SK-MEL-5 (cell line): ENCODE measurements around the gene TRAPPC10. TPM values are rescaled to one million over a fixed set of nuclear protein-coding genes. Genes with fewer than 3 reads are reported as not detected.

Experiments
- DNase-seq: peaks from one replicate; pipeline ENCODE4 v3.0.0-alpha.2; 2016; ENCODE audit warnings: low read depth, low spot score
- in situ Hi-C: cut with HindIII; loops from 2 replicates; pipeline ENCODE4 v1.10.0; 2016; ENCODE audit warnings: low sequenced_read_pairs, high pct_unique_total_duplicates, low pct_unique_long_range_greater_than_20kb
- total RNA-seq: library from RNA; depleted of rRNA; stranded (reverse); fragments of >200 nt; shearing (Covaris generic); gene quantifications from 2 replicates; pipeline ENCODE4 v1.2.3, GENCODE V29; 2014

The TRAPPC10 gene
- total RNA-seq, 1 experiment from 2014 or later, result 24.3 TPM

- no peak for DNase-seq
- in situ Hi-C loops, result no loop called here
Measured at GRCh38 chr21:43978060-43978459, 34.0 kb upstream of the TRAPPC10 start.

DNA sequence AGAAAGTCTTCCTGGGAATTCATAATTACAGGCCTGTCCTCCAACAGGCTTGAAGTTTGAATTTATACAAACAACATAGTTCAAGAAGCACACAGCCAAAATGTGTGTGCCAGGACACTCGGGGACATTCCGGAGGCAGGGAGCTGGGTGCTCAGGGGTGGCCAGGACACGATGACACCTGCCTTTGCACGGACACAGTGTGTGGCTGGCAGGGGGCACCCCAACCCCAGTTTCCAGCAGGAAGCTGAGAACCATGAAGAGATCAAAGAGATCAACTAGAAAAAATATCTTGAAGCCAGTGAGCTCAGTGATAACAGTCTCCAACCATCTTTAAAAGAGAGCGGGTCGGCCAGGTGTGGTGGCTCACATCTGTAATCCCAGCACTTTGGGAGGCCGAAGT is 32.5 kb upstream of the TRAPPC10 start:
- no peak for DNase-seq
- in situ Hi-C loops, result no loop called here

DNA sequence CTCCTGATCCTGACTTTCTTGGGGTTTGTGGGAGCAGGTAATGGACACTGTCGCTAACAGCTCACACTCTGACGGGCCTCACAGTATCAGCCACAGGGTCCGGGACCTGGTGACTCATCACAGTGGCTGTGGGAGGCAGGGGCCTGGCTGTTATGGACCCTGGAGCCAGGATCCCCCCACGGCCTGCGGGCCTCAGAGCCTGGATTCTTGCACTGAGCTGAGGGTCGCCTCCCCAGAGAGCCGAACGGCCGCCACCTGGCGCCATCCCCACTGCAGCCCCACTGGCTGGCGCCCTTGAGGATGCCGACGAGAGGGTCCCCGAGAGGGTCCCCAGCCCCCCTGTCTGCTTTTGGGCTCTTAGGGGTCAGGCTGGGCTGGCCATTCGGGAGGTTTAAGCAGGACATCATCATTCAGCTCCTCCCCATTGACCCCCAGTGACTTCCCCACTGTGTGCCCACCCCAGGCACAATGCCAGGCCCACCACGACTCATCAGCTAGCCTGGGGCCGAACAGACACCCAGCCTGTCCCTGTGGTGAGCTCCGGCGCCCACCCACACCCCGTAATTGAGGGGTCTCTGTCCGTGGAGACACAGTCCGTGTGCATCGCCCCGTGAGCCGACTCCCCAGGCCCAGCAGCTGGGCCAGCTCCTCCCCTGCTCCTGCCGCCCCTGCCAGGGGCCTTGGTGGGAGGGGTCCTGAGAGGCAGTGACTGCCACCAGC is 30.8 kb upstream of the TRAPPC10 start:
- DNase-seq, result no peak
- in situ Hi-C loops, result no loop called here

DNA sequence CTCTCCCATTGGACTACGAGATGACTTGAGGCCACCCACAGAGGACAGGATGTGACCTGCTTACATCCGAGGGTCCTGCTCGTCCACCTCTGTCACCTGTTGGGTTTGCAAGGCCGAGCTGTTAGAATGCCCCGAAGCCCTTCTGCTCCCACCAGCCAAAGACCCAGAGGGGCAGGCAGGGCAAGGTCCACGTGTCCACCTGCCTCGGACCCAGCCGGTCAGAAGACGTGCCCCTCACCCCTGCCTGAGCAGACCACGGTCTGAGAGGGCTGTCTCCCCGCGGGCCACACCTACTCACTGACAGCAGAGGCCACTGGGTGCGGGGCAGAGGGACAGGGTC is 30.3 kb upstream of the TRAPPC10 start:
- in situ Hi-C loops, result no loop called here
- DNase-seq, result no peak

DNA sequence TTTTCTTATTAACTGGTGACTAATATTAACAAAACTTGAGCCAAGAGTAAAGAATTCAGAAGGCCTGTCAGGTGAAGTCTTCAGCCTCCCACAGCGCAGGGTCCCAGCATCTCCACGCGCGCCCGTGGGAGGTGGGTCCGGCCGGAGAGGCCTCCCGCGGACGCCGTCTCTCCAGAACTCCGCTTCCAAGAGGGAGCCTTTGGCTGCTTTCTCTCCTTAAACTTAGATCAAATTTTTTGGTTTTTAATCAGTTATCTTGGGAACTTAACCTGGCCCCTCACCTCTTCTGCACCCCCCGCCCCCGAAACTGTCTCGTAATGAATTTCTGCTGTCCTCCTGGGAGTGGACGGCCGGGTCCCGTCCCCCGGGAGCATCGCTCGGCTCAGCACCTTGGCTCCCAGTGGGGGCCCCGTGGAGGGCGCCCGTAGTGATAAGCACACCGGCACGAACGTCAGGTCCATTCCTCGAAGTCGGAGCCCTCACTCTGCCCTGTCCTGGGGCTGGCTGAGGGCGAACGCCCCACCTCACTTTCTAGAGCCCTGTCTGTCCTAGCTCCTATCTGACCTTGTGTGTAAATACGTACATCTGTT is 29.5 kb upstream of the TRAPPC10 start:
- in situ Hi-C loops, result no loop called here
- DNase-seq, result no peak

DNA sequence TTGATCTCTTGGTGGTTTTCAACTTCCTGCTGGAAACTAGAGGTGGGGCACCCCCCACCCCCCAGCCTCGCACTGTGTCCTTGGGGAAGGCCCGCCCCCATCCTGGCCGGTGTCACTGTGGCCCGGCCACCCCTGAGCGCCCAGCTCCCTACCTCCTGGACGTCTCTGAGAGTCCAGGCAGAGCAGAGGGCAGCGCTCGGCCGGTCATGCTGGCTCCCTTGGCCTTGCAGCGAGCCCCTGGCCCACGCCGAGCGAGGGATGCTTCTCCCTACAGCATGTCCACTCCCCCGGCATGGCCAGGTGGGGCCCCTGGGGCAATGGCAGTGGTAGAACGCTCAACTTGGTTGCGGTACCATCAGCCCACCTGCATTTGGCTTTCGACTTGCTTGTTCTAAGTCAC is 28.7 kb upstream of the TRAPPC10 start:
- in situ Hi-C loops, result no loop called here
- DNase-seq, result no peak

DNA sequence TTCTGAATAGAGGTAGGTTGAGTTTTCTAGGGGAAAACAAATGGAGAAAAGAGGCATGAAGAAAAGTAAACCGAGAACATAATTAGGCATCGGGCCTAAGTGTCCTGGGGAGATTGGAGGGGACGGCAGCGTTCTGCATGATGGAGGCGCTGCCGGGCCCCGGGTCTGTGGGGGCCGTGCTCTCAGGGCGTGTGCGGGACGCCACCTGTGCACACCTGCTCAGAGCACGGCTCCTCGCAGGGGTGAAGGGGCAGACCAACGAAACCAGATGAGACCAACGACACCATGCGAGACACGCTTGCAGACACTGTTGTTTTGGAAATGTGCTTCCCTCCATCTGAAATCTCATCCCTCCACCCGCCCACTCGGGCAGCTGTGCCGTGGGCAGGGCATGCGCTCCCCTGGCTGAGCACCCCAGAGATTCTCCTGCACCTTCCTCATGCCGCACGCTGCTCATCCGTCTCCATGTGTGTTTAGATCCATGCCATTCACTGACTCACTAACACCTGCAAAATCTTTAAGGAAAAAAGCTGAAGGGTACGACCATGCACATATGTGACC is 28.2 kb upstream of the TRAPPC10 start:
- in situ Hi-C loops, result no loop called here
- no peak for DNase-seq

DNA sequence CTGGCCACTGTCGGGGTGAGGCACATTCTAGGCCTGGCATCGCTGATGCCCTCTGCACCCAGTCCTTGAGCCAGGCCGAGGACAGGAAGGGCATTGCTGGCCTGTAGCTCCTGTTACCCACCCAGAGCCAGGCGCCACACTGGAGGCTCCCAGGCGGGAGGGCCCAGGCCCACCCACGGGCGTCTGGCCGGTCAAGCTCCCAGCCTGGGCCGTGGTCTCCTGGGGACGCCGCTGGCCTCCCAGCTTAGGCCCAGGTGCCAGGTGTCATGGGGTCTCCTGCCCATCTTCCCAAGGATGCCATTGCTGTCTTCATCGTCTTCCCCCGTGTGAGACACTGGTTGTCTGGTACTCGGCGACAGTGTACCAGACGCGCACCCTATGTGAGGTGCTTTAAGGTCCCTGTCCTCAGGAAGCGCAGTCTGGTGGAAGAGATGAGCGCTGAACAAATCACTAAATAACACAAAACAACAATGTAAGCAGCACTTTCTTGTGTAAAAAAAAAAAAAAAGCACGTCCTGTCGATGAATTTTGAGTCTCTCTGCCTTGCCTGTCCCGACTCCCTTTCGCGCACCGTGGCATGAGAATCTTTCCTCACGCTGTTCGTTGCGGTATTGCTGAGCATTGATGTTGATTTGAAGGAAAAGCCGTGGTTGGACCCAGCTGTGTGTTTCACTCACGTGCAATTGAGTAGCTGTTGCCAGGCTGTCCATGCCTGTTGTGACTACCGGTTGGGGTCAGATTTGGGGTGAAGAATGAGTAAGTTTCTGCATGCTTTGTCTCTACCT is 27.0 kb upstream of the TRAPPC10 start:
- in situ Hi-C loops, result no loop called here
- no peak for DNase-seq

DNA sequence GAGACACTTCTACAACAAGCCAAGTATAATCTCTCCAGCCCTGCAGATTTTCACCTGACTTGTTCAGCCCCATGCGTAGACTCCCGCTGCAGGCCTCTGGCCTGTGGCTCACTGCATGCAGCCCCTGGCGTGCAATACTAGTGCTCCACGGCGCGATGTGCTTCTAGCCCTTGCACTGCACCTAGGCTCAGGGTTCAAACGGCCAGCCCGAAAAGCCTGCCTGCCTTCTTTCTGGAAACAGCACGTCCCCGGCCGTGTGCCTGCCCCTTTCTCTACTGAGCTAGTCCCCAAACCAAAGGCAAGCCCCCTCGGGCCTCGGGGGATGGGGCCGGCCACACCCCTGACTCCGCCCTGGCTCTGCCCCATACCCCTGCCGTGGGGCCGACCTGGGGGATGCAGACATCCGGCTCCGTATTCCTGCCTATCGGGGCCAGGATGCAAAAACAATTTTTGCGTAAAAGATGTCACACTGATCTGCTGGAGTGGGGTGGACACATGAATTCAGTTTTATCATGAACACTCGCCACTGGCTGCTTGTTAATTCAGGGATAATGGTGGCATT is 26.3 kb upstream of the TRAPPC10 start:
- in situ Hi-C loops, result no loop called here
- no peak for DNase-seq

- in situ Hi-C loops, result no loop called here
- no peak for DNase-seq
Measured at GRCh38 chr21:43986544-43987451, 25.3 kb upstream of the TRAPPC10 start.

DNA sequence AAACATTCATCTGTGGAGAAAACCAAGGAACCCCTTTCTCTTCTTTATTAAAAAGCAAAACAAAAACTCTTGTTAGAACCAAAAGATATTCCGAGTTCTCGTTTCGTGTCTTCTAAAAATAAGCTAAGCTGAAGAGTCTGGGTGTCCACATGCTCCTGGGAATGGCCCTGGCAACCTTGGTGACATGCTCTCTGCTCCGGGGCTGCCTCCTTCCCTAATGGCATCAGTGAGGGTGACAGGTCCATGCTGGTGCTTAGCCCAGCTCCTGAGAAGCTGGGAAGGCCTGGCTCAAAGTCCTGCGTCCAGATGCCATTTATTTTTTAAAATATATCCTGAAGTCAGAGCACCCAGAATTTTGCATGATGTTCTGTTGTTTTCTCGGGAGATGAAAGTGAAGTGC is 24.6 kb upstream of the TRAPPC10 start:
- DNase-seq, result no peak
- in situ Hi-C loops, result no loop called here

DNA sequence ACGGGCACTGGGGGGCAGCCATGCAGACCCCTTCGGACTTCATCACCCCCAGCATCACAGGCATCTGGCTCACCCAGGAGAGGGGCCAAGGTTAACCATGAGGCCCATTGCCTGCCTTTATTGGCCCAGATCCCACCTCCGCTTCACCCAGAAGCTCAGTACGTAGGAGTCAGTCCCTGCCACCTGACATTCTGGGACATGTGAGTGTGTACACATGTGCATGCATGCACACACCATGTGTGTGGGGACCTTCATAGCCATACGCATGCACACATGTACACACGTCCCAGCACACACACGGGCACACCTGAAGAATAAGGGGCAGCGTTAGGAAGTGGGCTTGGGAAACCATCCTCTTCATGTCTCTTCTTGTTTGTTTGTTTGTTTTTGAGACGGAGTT is 24.1 kb upstream of the TRAPPC10 start:
- in situ Hi-C loops, result no loop called here
- DNase-seq, result no peak

GRCh38 chr21:43988506-43989230 is 23.4 kb upstream of the TRAPPC10 start:
- DNase-seq, result no peak
- in situ Hi-C loops, result no loop called here

DNA sequence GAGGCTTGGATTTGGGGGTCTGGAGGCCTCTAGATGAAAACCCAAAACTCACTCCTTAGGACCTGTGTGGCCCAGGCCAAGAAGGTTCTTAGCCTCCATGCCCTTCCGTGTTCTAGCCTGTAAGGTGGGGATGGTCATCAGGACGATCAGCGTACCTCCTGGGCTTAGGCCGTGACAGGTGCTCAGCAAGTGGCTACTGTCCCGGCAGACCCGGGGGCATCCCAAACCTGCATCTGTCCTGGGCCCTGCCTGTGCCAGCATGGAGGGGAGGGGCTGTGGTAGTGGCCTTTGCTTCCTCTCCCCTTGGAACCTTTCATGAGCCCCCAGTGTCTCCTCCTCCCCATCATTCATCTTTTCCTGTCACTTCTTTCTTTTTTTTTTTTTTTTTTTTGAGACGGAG is 22.7 kb upstream of the TRAPPC10 start:
- in situ Hi-C loops, result no loop called here
- no peak for DNase-seq

- in situ Hi-C loops, result no loop called here
- DNase-seq, result no peak
Measured at GRCh38 chr21:43991447-43991991, 20.6 kb upstream of the TRAPPC10 start.

GRCh38 chr21:43992121-43992520 is 20.0 kb upstream of the TRAPPC10 start:
- in situ Hi-C loops, result no loop called here
- DNase-seq, result no peak
